HepG2 (cell line): ENCODE results near the gene SEZ6. TPM values are rescaled to one million over a fixed set of nuclear protein-coding genes. Genes with fewer than 3 reads are reported as not detected.

Experiments used
- HNF4G ChIP-seq, 2 experiments: sonication (generic) in 1 of 2; formaldehyde crosslinking in 1 of 2; IDR thresholded peaks; 2 replicates each; pipeline versions ENCODE4 v1.4.0 to v1.6.1; 2011 to 2020; ENCODE audit warnings: borderline replicate concordance in 2 of 2, low read depth in 2 of 2, mild to moderate bottlenecking in 2 of 2, low read length in 1 of 2, missing genetic modification reagents in 1 of 2, moderate library complexity in 1 of 2
- HNRNPH1 ChIP-seq: fragments of 200-400 bp; formaldehyde crosslinking; optimal IDR thresholded peaks from 2 replicates; pipeline ENCODE3; 2017; ENCODE audit warnings: mild to moderate bottlenecking, low read depth, low read length
- HOXA9 ChIP-seq: sonication (generic); formaldehyde crosslinking; IDR thresholded peaks from 2 replicates; pipeline ENCODE4 v1.8.1; 2022; ENCODE audit warnings: missing genetic modification reagents, mild to moderate bottlenecking, moderate library complexity, borderline replicate concordance
- JDP2 ChIP-seq: sonication (generic); formaldehyde crosslinking; IDR thresholded peaks from 2 replicates; pipeline ENCODE4 v1.8.1; 2022; ENCODE audit warnings: missing genetic modification reagents, borderline replicate concordance
- NCOA1 ChIP-seq: sonication (generic); formaldehyde crosslinking; IDR thresholded peaks from 2 replicates; pipeline ENCODE4 v1.9.0; 2021; ENCODE audit warnings: missing genetic modification reagents
- NFKB2 ChIP-seq: sonication (generic); formaldehyde crosslinking; IDR thresholded peaks from 2 replicates; pipeline ENCODE4 v1.4.0; 2020; ENCODE audit warnings: missing genetic modification reagents, borderline replicate concordance
- POGZ ChIP-seq: sonication (generic); formaldehyde crosslinking; IDR thresholded peaks from 2 replicates; pipeline ENCODE4 v1.4.0; 2020; ENCODE audit warnings: mild to moderate bottlenecking, missing genetic modification reagents
- POLR2AphosphoS5 ChIP-seq: IDR thresholded peaks from 2 replicates; pipeline ENCODE4 v1.6.1; 2012; ENCODE audit warnings: low read depth, low read length
- PRMT3 ChIP-seq: sonication (generic); formaldehyde crosslinking; IDR thresholded peaks from 2 replicates; pipeline ENCODE4 v1.8.1; 2022; ENCODE audit warnings: low read depth, mild to moderate bottlenecking, moderate library complexity, missing genetic modification reagents, borderline replicate concordance
- RXRB ChIP-seq: IDR thresholded peaks from 2 replicates; pipeline ENCODE4 v1.6.1; 2016; ENCODE audit warnings: borderline replicate concordance, missing genetic modification reagents, missing compliant biosample characterization
- SMAD9 ChIP-seq: sonication (generic); formaldehyde crosslinking; IDR thresholded peaks from 2 replicates; pipeline ENCODE4 v1.5.1; 2020; ENCODE audit warnings: mild to moderate bottlenecking, missing genetic modification reagents
- SP140L ChIP-seq: sonication (generic); formaldehyde crosslinking; IDR thresholded peaks from 2 replicates; pipeline ENCODE4 v1.4.0; 2020; ENCODE audit warnings: missing genetic modification reagents, borderline replicate concordance
- TRIM24 ChIP-seq: sonication (generic); formaldehyde crosslinking; IDR thresholded peaks from 2 replicates; pipeline ENCODE4 v1.8.0; 2022; ENCODE audit warnings: mild to moderate bottlenecking, missing genetic modification reagents
- ZNF333 ChIP-seq: sonication (generic); formaldehyde crosslinking; IDR thresholded peaks from 2 replicates; pipeline ENCODE4 v1.4.0; 2020; ENCODE audit warnings: mild to moderate bottlenecking, missing genetic modification reagents, borderline replicate concordance
- ZNF564 ChIP-seq: sonication (generic); formaldehyde crosslinking; IDR thresholded peaks from 2 replicates; pipeline ENCODE4 v1.8.1; 2023; ENCODE audit warnings: mild to moderate bottlenecking, missing genetic modification reagents
- ZNF713 ChIP-seq: sonication (generic); formaldehyde crosslinking; IDR thresholded peaks from 2 replicates; pipeline ENCODE4 v1.4.0; 2020; ENCODE audit warnings: mild to moderate bottlenecking, missing genetic modification reagents
- ZNF75D ChIP-seq: sonication (generic); formaldehyde crosslinking; IDR thresholded peaks from 2 replicates; pipeline ENCODE4 v1.8.1; 2023; ENCODE audit warnings: missing genetic modification reagents, mild to moderate bottlenecking, borderline replicate concordance
- ZSCAN12 ChIP-seq: sonication (generic); formaldehyde crosslinking; IDR thresholded peaks from 2 replicates; pipeline ENCODE4 v1.9.0; 2021; ENCODE audit warnings: mild to moderate bottlenecking, missing genetic modification reagents
- ZSCAN22 ChIP-seq: sonication (generic); formaldehyde crosslinking; IDR thresholded peaks from 2 replicates; pipeline ENCODE4 v1.4.0; 2020; ENCODE audit warnings: mild to moderate bottlenecking, missing genetic modification reagents
- ZSCAN9 ChIP-seq: IDR thresholded peaks from 2 replicates; pipeline ENCODE4 v1.6.1; 2016; ENCODE audit warnings: borderline replicate concordance
- polyA plus RNA-seq, 8 experiments: library from polyadenylated mRNA; depleted of rRNA in 3 of 8; stranded (reverse) in 7 of 8; unstranded in 1 of 8; fragments of >200 nt; fragmentation: Illumina TruSeq in 4 of 8; extraction: Trizol in 4 of 8; gene quantifications; 2 replicates each; pipeline versions ENCODE4 v1.2.1 to v1.2.3, GENCODE V29; 2011 to 2016; ENCODE audit warnings: low read depth in 4 of 8, missing spikeins in 1 of 8, mixed read lengths in 1 of 8; ENCODE audit not compliant: insufficient read depth in 1 of 8
- total RNA-seq, 5 experiments: library from RNA; depleted of rRNA; stranded (reverse); fragments of >200 nt; fragmentation: Illumina TruSeq; extraction: Trizol; gene quantifications; 2 replicates each; pipeline ENCODE4 v1.2.3, GENCODE V29; 2016; ENCODE audit warnings: low read depth in 1 of 5
- TF ChIP-seq, protein P1 (sequence below): sonication (generic); formaldehyde crosslinking; IDR thresholded peaks from 2 replicates; pipeline ENCODE4 v1.5.1; 2020; ENCODE audit warnings: mild to moderate bottlenecking, missing genetic modification reagents, moderate library complexity
- TF ChIP-seq, protein P2 (sequence below): sonication (generic); formaldehyde crosslinking; IDR thresholded peaks from 2 replicates; pipeline ENCODE4 v1.8.0; 2022; ENCODE audit warnings: missing genetic modification reagents, low read depth, mild to moderate bottlenecking, borderline replicate concordance
- TF ChIP-seq, protein P3 (sequence below): sonication (generic); formaldehyde crosslinking; IDR thresholded peaks from 2 replicates; pipeline ENCODE4 v1.4.0; 2020; ENCODE audit warnings: low read depth, mild to moderate bottlenecking, missing genetic modification reagents
- TF ChIP-seq, protein P4 (sequence below): IDR thresholded peaks from 2 replicates; pipeline ENCODE4 v1.6.1; 2016; ENCODE audit warnings: low read depth, control low read depth

Gene SEZ6
- total and polyA plus RNA-seq, 2 of the 13 experiments (the other 11 are each of a cell fraction or from before 2014, with no cell fraction given) = not detected

DNA sequence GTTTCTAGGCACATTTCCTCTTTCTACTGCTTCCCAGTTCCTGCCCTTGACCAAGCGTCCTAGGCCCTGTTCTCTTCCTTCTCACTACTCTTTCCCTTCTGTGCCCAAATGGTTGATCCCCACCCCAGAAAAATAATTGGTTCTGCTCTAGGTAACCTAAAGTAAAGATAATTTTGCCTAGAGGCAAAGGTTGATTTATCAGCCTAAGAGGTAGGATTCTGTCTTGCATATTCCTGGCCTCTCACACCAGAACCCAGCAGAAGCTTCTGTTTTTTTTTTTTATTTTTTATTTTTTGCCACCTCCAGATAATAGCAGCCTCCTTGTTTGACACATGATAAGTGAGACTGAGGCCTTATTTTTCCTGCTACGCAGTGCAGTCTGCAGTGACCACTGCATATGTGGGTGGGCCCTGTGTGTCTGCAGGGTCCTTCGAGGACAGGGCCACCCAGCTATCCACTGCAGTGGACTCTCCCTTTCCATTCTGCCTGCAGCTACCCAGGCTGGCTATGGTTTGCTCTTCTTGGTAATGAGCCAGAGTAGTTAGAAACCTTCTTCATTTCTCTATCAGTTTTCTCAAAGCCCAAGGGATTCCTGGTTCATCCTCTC, 37.8 kb upstream of the SEZ6 start (continued):
- TF ChIP-seq JDP2 (no peak), POGZ (CRISPR knock-in tag) (no peak), ZNF75D (CRISPR knock-in tag) (no peak), HNF4G (IDR thresholded peaks at IDR 0.05; ENCODE audit: borderline replicate concordance, low read depth, low read length) (no peak), HNF4G (CRISPR knock-in tag; IDR thresholded peaks at IDR 0.05; ENCODE audit: borderline replicate concordance, low read depth) (no peak), ZNF333 (CRISPR knock-in tag) (no peak), HOXA9 (CRISPR knock-in tag) (no peak), SP140L (no peak), NCOA1 (no peak), POLR2AphosphoS5 (no peak), NFKB2 (CRISPR knock-in tag) (no peak), SMAD9 (CRISPR knock-in tag) (no peak), ZNF564 (no peak), ZSCAN9 (CRISPR knock-in tag) (no peak), ZSCAN12 (CRISPR knock-in tag) (0 out of 2 replicates have a peak, but pooled peaks have one; percentile 19), HNRNPH1 (no peak), ZSCAN22 (CRISPR knock-in tag) (no peak), TRIM24 (no peak), RXRB (CRISPR knock-in tag) (peak; percentile 47; the same call in 1 of the 2 replicates), ZNF713 (CRISPR knock-in tag) (no peak), PRMT3 (no peak)
- TF ChIP-seq, protein P1, sequence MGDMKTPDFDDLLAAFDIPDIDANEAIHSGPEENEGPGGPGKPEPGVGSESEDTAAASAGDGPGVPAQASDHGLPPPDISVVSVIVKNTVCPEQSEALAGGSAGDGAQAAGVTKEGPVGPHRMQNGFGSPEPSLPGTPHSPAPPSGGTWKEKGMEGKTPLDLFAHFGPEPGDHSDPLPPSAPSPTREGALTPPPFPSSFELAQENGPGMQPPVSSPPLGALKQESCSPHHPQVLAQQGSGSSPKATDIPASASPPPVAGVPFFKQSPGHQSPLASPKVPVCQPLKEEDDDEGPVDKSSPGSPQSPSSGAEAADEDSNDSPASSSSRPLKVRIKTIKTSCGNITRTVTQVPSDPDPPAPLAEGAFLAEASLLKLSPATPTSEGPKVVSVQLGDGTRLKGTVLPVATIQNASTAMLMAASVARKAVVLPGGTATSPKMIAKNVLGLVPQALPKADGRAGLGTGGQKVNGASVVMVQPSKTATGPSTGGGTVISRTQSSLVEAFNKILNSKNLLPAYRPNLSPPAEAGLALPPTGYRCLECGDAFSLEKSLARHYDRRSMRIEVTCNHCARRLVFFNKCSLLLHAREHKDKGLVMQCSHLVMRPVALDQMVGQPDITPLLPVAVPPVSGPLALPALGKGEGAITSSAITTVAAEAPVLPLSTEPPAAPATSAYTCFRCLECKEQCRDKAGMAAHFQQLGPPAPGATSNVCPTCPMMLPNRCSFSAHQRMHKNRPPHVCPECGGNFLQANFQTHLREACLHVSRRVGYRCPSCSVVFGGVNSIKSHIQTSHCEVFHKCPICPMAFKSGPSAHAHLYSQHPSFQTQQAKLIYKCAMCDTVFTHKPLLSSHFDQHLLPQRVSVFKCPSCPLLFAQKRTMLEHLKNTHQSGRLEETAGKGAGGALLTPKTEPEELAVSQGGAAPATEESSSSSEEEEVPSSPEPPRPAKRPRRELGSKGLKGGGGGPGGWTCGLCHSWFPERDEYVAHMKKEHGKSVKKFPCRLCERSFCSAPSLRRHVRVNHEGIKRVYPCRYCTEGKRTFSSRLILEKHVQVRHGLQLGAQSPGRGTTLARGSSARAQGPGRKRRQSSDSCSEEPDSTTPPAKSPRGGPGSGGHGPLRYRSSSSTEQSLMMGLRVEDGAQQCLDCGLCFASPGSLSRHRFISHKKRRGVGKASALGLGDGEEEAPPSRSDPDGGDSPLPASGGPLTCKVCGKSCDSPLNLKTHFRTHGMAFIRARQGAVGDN (CRISPR knock-in tag) = no peak
- TF ChIP-seq, protein P2, sequence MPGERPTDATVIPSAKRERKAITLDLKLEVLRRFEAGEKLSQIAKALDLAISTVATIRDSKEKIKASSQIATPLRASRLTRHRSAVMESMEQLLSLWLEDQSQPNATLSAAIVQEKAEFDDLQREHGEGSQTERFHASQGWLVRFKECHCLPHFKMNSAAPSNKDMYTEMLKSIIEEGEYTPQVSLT (CRISPR knock-in tag) = no peak
- TF ChIP-seq, protein P3, sequence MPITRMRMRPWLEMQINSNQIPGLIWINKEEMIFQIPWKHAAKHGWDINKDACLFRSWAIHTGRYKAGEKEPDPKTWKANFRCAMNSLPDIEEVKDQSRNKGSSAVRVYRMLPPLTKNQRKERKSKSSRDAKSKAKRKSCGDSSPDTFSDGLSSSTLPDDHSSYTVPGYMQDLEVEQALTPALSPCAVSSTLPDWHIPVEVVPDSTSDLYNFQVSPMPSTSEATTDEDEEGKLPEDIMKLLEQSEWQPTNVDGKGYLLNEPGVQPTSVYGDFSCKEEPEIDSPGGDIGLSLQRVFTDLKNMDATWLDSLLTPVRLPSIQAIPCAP (CRISPR knock-in tag) = no peak
- TF ChIP-seq, protein P4, sequence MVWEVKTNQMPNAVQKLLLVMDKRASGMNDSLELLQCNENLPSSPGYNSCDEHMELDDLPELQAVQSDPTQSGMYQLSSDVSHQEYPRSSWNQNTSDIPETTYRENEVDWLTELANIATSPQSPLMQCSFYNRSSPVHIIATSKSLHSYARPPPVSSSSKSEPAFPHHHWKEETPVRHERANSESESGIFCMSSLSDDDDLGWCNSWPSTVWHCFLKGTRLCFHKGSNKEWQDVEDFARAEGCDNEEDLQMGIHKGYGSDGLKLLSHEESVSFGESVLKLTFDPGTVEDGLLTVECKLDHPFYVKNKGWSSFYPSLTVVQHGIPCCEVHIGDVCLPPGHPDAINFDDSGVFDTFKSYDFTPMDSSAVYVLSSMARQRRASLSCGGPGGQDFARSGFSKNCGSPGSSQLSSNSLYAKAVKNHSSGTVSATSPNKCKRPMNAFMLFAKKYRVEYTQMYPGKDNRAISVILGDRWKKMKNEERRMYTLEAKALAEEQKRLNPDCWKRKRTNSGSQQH (CRISPR knock-in tag) = no peak
